ENCODE data around the gene ARVCF. TPM values are rescaled to one million over a fixed set of nuclear protein-coding genes. Genes with fewer than 3 reads are reported as not detected.

ARVCF gene
- total RNA-seq, 1 donor from 2014 or later: 19.2 TPM

DNA sequence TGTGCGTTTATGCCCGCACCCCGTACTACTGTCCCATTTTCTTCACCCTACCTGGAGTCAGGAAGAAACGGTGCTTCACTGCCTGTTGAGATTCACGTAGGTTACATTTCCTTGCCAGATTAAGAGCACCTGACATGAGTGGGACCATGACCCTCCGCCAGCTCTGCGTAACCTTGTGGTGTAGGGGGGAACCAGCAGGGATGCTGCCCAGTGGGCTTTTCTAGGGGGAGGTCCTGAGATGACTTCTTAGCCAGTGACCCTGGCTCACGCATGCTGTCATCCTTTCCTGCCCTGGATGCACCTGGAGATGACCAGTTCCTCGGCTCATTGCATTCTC lies 967 bp upstream of the ARVCF start:
- TF ChIP-seq, protein P1, sequence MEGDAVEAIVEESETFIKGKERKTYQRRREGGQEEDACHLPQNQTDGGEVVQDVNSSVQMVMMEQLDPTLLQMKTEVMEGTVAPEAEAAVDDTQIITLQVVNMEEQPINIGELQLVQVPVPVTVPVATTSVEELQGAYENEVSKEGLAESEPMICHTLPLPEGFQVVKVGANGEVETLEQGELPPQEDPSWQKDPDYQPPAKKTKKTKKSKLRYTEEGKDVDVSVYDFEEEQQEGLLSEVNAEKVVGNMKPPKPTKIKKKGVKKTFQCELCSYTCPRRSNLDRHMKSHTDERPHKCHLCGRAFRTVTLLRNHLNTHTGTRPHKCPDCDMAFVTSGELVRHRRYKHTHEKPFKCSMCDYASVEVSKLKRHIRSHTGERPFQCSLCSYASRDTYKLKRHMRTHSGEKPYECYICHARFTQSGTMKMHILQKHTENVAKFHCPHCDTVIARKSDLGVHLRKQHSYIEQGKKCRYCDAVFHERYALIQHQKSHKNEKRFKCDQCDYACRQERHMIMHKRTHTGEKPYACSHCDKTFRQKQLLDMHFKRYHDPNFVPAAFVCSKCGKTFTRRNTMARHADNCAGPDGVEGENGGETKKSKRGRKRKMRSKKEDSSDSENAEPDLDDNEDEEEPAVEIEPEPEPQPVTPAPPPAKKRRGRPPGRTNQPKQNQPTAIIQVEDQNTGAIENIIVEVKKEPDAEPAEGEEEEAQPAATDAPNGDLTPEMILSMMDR (IDR thresholded peaks at IDR 0.05; ENCODE audit: insufficient read depth, low read length, severe bottlenecking): no peak
- Histone ChIP-seq H3K36me3 (ENCODE audit: control insufficient read depth, insufficient read depth, low read length) (no peaks in the 10 kb centered on the region), H3K27me3 (ENCODE audit: control insufficient read depth, insufficient read depth, low read length) (peaks cover 11% of the 10 kb centered on the region), H3K4me3 (ENCODE audit: low read depth, low read length) (no peak overlapping the region)
- DNase-seq (ENCODE audit: low read depth) (no peak), FAIRE-seq (no peak)

DNA sequence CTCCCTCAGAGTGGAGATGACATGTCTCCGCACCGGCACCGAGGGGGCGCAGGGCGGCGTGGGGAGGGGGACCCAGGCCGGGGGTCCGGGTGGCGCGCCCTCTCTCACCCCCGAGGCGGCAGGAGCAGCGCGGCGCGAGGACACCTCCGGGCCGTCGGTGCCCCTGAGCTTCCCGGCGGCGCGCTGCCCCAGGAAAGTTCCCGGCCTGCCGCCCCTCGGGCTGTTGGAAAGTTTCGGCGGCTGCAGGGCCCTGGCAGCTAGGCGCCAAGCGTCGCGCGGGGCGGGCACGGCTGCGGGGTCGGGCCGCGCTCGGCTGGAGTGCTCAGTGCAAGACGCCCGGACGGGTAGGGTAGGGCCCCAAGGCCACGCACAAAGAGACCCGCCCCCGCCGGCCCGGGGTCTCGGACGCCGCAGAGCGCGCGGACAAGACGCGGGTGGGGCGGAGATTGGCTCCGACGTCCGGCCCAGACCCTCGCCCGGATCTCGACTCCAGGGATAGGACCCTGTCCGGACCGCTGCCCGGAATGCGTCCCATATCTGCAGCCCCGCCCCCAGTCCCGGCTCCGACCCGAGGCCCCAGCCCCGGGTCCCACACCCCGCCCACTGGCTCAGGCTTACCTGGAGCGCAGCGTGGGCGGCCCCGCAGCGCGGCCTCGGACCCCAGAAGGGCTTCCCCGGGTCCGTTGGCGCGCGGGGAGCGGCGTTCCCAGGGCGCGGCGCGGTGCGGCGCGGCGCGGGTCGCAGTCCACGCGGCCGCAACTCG lies 471 bp downstream of the ARVCF start:
- Histone ChIP-seq H3K27me3 (ENCODE audit: control insufficient read depth, insufficient read depth, low read length) (peaks cover 11% of the 10 kb centered on the region), H3K36me3 (ENCODE audit: control insufficient read depth, insufficient read depth, low read length) (no peaks in the 10 kb centered on the region), H3K4me3 (ENCODE audit: low read depth, low read length) (peak overlapping the region; percentile 59)
- TF ChIP-seq, protein P1 (IDR thresholded peaks at IDR 0.05; ENCODE audit: insufficient read depth, low read length, severe bottlenecking): no peak
- no peak for FAIRE-seq
- DNase-seq (ENCODE audit: low read depth): no peak

DNA sequence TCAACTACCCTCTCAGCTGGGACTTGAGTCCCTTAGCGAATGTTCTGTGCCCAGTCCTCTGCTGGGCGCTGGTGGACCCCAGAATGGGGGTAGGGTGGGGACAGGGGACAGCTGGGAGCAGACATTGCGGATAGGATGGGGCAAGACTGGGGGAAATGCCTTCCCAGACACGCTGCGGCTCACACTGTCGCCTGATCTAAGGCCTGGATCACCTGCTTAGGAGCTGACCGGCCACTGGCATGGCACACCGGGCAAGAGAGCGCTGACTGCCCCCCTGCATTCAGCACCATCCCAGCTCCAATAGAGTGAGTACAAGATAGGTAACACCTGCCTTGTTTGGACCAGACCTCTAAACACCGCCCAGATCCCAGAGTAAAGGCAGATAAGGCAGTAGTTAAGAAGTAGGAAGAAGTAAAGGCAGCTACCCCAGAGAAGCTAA lies 1.4 kb downstream of the ARVCF start:
- FAIRE-seq: no peak
- H3K4me3 ChIP-seq (ENCODE audit: low read depth, low read length): no peak overlapping the region
- TF ChIP-seq, protein P1 (IDR thresholded peaks at IDR 0.05; ENCODE audit: insufficient read depth, low read length, severe bottlenecking): no peak
- H3K36me3 ChIP-seq (ENCODE audit: control insufficient read depth, insufficient read depth, low read length): no peaks in the 10 kb centered on the region
- H3K27me3 ChIP-seq (ENCODE audit: control insufficient read depth, insufficient read depth, low read length): peaks cover 11% of the 10 kb centered on the region
- DNase-seq (ENCODE audit: low read depth): no peak

DNA sequence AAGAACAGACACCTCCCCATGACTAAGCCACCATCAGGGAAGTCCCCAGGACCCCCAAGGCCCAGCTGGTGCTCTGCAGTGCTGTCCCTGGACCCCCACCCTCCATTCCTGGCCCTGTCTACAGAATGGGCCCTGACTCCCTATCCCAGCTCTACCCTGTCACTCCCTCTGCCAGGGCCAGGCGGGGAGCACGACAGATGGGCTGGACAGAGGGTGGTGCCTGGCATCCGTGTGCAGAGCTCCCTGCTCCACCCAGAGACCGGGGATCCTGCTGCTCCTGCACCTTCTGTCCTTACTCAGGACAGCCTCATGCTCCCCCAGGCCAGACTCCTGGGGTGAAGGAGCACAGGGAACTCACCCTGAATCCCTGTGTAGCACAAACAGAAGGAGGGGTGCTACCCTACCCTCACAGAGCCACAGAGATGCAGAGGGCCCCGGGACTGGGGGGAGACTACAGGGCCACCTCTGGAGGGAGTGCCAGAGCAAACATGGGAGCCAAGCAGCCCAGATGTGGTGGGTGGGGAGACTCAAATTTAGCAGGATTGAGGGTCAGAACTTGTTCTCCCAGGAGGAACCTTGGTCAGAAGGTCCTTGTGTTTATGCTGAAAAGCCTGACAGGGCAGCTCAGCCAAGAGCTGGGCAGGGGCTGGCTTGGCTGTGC lies 2.0 kb downstream of the ARVCF start:
- H3K36me3 ChIP-seq (ENCODE audit: control insufficient read depth, insufficient read depth, low read length): no peaks in the 10 kb centered on the region
- no peak overlapping the region for H3K4me3 ChIP-seq (ENCODE audit: low read depth, low read length)
- FAIRE-seq (no peak), DNase-seq (ENCODE audit: low read depth) (no peak)
- TF ChIP-seq, protein P1 (IDR thresholded peaks at IDR 0.05; ENCODE audit: insufficient read depth, low read length, severe bottlenecking): no peak
- H3K27me3 ChIP-seq (ENCODE audit: control insufficient read depth, insufficient read depth, low read length): peaks cover 11% of the 10 kb centered on the region

DNA sequence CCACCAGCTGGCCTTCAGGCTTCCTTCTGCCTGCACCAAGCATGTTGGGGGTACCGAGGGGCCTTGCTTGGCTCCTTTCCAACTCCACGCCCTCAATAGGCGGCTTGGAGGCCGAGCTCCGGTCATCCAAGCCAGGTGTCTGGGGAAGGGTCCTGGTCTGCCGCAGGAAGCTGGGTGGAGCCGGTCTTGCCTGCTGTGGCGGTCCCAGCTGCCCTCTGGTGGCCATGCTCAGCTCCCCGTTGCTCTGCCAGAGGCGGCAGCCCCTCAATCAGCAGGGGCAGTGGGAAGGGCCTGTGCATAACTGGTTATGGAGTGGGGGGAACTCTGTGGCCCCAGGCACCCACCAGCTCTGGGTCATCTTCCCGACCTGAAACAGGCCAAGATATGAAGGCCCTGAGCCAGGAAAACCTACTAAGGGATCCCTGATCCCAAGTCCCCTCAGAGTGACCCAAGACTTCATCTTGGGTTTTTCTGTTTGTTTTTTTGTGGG lies 3.2 kb downstream of the ARVCF start:
- Histone ChIP-seq H3K4me3 (ENCODE audit: low read depth, low read length) (no peak overlapping the region), H3K36me3 (ENCODE audit: control insufficient read depth, insufficient read depth, low read length) (no peaks in the 10 kb centered on the region), H3K27me3 (ENCODE audit: control insufficient read depth, insufficient read depth, low read length) (peaks cover 10% of the 10 kb centered on the region)
- TF ChIP-seq, protein P1 (IDR thresholded peaks at IDR 0.05; ENCODE audit: insufficient read depth, low read length, severe bottlenecking): peak; percentile 85
- DNase-seq (ENCODE audit: low read depth): peak; percentile 15
- no peak for FAIRE-seq
